ENCODE data around the gene SMCO4. TPM values are rescaled to one million over a fixed set of nuclear protein-coding genes. Genes with fewer than 3 reads are reported as not detected.

Gene SMCO4
- total RNA-seq, 1 experiment from 2014 or later: 23.0 TPM

DNA sequence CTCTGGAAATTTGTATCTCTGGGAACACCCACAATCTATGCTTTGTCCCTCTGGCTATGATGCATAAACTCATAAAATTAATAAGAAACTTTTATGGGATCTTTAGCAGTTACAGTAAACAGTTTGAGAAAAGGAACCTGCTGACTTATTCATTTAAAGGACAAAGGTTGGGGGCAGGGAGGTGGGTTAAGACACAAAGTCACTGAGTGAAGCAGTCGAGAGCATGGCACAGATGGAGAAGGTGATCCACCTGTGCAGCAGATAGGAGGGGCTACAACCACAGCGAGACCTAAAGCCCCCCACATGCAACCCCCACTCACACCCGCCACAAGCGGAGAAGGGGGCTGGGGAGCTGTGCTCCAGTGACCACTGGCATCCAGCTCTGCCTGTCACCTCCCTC is 45.0 kb downstream of the SMCO4 start:
- H3K4me2 ChIP-seq: no peak overlapping the region
- no peaks in the 10 kb centered on the region for H3K9me2 ChIP-seq (ENCODE audit: insufficient read depth)
- TF ChIP-seq EZH2 (IDR thresholded peaks at IDR 0.05; ENCODE audit: low read depth): no peak
- TF ChIP-seq, protein P1, sequence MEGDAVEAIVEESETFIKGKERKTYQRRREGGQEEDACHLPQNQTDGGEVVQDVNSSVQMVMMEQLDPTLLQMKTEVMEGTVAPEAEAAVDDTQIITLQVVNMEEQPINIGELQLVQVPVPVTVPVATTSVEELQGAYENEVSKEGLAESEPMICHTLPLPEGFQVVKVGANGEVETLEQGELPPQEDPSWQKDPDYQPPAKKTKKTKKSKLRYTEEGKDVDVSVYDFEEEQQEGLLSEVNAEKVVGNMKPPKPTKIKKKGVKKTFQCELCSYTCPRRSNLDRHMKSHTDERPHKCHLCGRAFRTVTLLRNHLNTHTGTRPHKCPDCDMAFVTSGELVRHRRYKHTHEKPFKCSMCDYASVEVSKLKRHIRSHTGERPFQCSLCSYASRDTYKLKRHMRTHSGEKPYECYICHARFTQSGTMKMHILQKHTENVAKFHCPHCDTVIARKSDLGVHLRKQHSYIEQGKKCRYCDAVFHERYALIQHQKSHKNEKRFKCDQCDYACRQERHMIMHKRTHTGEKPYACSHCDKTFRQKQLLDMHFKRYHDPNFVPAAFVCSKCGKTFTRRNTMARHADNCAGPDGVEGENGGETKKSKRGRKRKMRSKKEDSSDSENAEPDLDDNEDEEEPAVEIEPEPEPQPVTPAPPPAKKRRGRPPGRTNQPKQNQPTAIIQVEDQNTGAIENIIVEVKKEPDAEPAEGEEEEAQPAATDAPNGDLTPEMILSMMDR (conservative IDR thresholded peaks at IDR 0.05): no peak
- H3K79me2 ChIP-seq (ENCODE audit: low read depth): no peaks in the 10 kb centered on the region
- H3K9me3 ChIP-seq (ENCODE audit: insufficient read depth, low read depth): no peaks in the 10 kb centered on the region
- ChIA-PET CTCF (no interaction called here), POLR2A (ENCODE audit: unreplicated experiment) (no interaction called here)
- no peak for DNase-seq
- H3K27ac ChIP-seq: no peak overlapping the region
- H3F3A ChIP-seq (ENCODE audit: insufficient read depth, low read depth): no peaks in the 10 kb centered on the region
- no peaks in the 10 kb centered on the region for H4K20me1 ChIP-seq (ENCODE audit: insufficient read depth)
- no peaks in the 10 kb centered on the region for H3K4me1 ChIP-seq (replicated peaks; ENCODE audit: insufficient read depth)
- H3K4me3 ChIP-seq: no peak overlapping the region
- intact Hi-C loops (cut with micrococcal nuclease; ENCODE audit: unreplicated experiment): no loop called here
- no peaks in the 10 kb centered on the region for H3K27me3 ChIP-seq (ENCODE audit: insufficient read depth, low read depth)
- BruUV-seq (replicated peaks): no TSS peak
- no peaks in the 10 kb centered on the region for H3K36me3 ChIP-seq (ENCODE audit: low read depth)
- no peak overlapping the region for H2AFZ ChIP-seq

DNA sequence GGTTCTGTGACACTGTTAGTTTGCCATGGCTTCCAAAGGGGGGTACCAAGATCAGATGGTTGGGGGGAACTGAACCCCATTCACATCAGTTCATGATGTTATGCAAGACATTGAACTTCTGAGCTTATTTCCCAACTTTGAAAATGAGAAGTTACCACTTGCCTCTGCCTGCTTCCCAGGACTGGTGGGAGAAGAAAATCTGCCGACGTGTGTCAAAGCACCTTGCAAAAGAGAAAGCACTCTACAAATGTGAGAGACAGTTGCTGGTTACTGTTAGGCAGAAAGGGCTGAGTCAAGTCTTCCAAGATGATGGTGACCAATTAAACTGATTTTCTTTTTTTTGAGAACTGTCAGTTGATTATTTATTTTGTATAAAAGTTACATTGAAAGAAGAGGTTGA is 45.6 kb downstream of the SMCO4 start:
- H3K79me2 ChIP-seq (ENCODE audit: low read depth): no peaks in the 10 kb centered on the region
- intact Hi-C loops (cut with micrococcal nuclease; ENCODE audit: unreplicated experiment): no loop called here
- POLR2A ChIA-PET (ENCODE audit: unreplicated experiment): no interaction called here

DNA sequence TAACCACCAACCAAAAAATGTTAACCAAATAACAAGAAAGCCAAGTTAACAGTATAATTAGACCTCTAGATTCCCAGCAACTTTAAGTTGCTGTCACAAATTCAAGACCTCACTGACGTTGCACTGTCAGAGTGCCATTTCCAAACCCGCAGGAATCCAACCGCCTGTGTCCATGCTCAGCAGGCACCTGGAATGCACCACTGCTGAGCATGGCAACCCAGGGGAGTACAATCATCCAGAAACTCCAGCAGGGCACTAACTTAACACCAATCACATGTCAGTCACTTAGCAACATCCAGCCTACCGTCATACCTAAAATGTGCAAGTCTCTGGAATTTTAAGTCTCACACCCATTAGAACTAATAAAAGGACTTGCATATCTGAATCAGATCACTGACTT is 48.8 kb downstream of the SMCO4 start:
- ChIA-PET CTCF (no interaction called here), POLR2A (ENCODE audit: unreplicated experiment) (no interaction called here)
- Histone ChIP-seq H3K36me3 (ENCODE audit: low read depth) (no peaks in the 10 kb centered on the region), H3K9me3 (ENCODE audit: insufficient read depth, low read depth) (no peaks in the 10 kb centered on the region), H3K9me2 (ENCODE audit: insufficient read depth) (no peaks in the 10 kb centered on the region), H3F3A (ENCODE audit: insufficient read depth, low read depth) (no peaks in the 10 kb centered on the region), H2AFZ (no peak overlapping the region), H3K27me3 (ENCODE audit: insufficient read depth, low read depth) (no peaks in the 10 kb centered on the region), H3K4me1 (replicated peaks; ENCODE audit: insufficient read depth) (no peaks in the 10 kb centered on the region), H3K4me2 (no peak overlapping the region), H3K27ac (no peak overlapping the region), H3K79me2 (ENCODE audit: low read depth) (no peaks in the 10 kb centered on the region), H4K20me1 (ENCODE audit: insufficient read depth) (no peaks in the 10 kb centered on the region), H3K4me3 (no peak overlapping the region)
- TF ChIP-seq, protein P1 (conservative IDR thresholded peaks at IDR 0.05): no peak
- no peak for TF ChIP-seq EZH2 (IDR thresholded peaks at IDR 0.05; ENCODE audit: low read depth)
- BruUV-seq (replicated peaks): no TSS peak
- intact Hi-C loops (cut with micrococcal nuclease; ENCODE audit: unreplicated experiment): no loop called here
- no peak for DNase-seq

More for the DNA sequence above, 45.6 kb downstream of the SMCO4 start:
- Histone ChIP-seq H3K9me3 (ENCODE audit: insufficient read depth, low read depth) (no peaks in the 10 kb centered on the region), H3K27ac (no peak overlapping the region), H3K4me2 (no peak overlapping the region), H3K36me3 (ENCODE audit: low read depth) (no peaks in the 10 kb centered on the region), H3K9me2 (ENCODE audit: insufficient read depth) (no peaks in the 10 kb centered on the region), H3K27me3 (ENCODE audit: insufficient read depth, low read depth) (no peaks in the 10 kb centered on the region), H4K20me1 (ENCODE audit: insufficient read depth) (no peaks in the 10 kb centered on the region), H3K4me3 (no peak overlapping the region), H3F3A (ENCODE audit: insufficient read depth, low read depth) (no peaks in the 10 kb centered on the region), H2AFZ (no peak overlapping the region), H3K4me1 (replicated peaks; ENCODE audit: insufficient read depth) (no peaks in the 10 kb centered on the region)
- no peak for DNase-seq
- CTCF ChIA-PET: no interaction called here
- TF ChIP-seq, protein P1 (conservative IDR thresholded peaks at IDR 0.05): no peak
- TF ChIP-seq EZH2 (IDR thresholded peaks at IDR 0.05; ENCODE audit: low read depth): no peak
- no TSS peak for BruUV-seq (replicated peaks)
